HG03280 (cell line): ENCODE results near the gene PRICKLE1.
A peak's percentile ranks its signal among the peaks of the same experiment; 100 is the strongest.

ENCODE experiments used
- ATAC-seq: cut with Tn5 transposase; IDR thresholded peaks from one replicate; pipeline ENCODE4 v1.9.1; 2021; ENCODE audit warnings: mild to moderate bottlenecking, moderate library complexity; ENCODE audit not compliant: unreplicated experiment

The PRICKLE1 gene

DNA sequence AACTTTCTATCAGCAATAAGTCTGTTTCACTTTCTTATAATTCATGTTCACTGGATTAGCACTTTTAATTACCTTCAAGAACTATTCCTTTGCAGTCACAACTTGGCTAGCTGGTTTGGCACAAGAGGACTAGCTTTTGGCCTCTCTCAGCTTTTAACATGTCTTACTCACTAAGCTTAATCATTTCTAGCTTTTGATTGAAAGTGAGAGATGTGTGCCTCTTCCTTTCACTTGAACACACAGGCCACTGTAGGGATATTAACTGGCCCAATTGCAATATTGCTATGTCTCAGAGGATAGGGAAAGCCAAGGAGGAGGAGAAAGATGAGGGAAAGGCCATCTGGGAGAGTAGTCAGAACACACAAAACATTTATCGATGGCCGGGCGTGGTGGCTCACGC is 92.7 kb downstream of the PRICKLE1 start:
- ATAC-seq: no peak

- no peak for ATAC-seq
Measured at GRCh38 chr12:42495244-42495643, 94.3 kb downstream of the PRICKLE1 start.

- ATAC-seq: no peak
Measured at GRCh38 chr12:42492267-42492666, 97.3 kb downstream of the PRICKLE1 start.

DNA sequence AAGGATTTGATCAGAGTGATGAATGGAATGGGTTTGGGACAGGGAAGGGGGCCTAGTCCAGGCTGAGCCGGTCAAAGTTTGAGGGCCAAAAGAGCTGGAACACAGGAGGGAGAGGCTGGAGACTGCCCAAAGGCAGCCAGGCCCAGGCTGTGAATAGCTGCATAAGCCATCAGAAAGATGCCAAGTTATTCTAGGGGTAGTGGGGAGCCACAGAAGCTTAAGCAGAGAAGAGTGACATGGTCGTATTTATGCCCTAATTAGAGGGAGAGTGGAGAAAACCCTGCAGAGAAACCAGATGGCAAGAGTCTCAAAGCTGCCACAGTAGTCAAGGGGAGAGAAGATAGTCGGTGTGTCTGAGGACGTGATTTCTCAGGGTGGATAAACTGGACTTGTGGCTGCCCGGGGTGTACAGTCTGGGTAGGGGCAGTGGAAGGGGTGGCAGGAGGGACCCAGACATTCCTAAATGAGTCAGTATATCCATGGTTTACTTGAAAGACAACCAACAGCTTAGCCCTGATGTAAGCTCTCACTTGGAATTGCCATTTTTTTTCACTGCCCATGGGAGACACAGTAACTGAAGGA is 99.2 kb downstream of the PRICKLE1 start:
- ATAC-seq: no peak

DNA sequence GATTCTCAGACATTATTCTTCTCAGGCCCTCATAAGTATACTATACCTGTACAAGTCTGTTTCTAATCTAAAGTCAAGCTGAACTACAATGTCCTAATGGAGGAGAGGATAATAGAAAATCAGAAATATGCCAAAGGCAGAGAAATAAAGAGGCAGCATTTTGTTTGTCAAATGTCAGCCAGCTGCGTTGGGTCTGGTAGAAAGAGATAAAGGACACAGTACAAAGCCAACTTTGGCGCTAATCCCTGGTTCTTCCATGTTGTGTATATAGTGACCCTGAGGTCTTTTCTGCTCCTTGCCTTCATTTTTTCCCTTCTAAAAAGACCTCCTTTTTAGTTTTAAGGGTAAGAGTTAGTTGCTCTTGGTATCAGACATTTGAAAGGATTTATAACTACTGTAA is 103.1 kb downstream of the PRICKLE1 start:
- ATAC-seq: no peak

DNA sequence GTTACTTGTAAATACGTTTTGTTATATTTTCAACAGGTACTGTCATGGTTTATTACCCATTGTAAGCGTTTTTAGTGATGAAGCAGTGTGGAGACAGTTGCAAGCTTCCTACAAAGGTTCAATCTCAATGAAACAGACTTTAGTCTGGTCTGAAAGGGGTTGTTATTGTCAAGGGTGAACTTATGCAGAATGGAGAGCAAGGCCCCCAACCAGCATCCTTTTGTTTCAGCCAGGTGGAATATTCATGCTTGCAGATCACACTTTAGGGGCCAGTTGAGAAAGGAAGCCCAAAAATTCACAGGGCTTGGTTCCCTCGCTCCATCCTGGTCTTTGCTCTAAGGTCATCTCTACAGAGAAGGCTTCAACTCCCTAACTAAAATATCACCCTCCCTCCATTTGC is 103.7 kb downstream of the PRICKLE1 start:
- no peak for ATAC-seq

- no peak for ATAC-seq
Measured at GRCh38 chr12:42484996-42485395, 104.5 kb downstream of the PRICKLE1 start.

DNA sequence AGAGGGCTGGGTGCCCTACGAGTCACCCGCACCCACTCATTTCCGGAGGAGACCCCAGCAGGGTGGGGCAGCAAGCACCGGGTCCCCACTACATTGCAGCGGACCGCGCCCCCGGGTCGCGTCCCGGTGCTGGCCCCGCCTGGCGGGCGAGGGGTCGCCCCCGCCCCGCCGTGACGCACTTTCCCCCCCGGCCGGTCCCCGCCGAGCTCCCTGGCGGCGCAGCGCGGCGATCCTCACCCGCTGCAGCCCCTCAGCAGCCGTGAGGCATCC is 106.1 kb downstream of the PRICKLE1 start:
- peak; percentile 28 for ATAC-seq

DNA sequence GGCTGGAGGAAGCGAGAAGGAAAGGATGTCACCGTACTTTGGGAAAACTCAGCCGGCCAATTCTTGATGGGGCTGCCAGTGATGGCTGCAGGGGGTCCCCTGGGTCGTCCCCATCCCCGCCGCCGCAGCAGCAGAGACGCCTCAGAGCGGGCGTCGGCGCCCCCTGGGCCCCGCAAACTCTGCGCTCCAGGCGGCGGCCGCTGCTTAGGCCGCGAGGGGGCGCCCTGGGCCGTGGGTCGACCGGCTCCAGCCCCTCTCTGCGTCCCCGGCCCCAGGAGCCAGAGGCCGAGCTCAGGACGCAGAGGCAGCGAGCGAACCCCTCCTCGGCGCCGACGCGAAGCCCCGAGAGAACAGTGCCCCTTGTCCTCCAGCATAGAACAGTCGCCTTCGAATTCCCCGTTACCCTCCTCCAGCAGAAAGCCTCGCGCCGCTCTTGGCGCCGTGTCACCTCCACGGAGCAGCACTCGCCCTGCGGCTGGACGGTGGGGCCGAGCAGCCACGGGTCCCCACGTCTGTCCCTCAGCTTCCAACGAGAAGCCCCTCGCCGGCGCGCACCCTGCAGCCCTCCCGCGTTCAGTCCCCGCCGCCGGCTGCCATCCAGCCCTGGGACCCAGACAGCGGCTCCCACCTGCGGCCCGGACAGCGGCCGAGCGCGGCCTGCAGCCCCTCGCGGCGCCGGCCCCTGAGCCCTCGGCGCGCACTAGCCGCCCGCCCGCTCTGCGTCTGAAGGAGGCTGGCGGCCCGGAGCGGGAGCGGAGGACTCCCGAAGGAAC is 106.6 kb downstream of the PRICKLE1 start:
- peak; percentile 80 for ATAC-seq

- no peak for ATAC-seq
Measured at GRCh38 chr12:42482041-42482747, 107.4 kb downstream of the PRICKLE1 start.

GRCh38 chr12:42481368-42481767 is 108.2 kb downstream of the PRICKLE1 start:
- no peak for ATAC-seq

GRCh38 chr12:42477941-42478340 is 111.6 kb downstream of the PRICKLE1 start:
- no peak for ATAC-seq

DNA sequence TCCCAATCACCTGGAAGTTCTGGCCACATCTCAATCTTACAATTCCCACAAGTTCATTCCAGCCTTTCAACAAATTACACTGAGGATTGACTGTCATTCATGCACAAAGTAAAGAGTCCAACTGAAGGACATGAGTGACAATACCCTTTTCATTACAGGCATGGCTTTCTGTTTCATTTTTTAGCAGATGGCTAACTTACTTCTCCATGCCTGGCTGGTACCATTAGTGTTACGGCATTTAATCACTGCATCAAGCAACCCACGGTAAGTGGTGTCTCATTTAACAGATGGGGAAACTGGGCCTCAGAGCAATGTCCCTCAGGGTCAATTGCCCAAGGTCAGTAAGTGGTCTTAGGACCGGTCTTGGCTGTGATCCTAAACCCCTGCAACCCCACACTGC is 114.4 kb downstream of the PRICKLE1 start:
- peak; percentile 55 for ATAC-seq

DNA sequence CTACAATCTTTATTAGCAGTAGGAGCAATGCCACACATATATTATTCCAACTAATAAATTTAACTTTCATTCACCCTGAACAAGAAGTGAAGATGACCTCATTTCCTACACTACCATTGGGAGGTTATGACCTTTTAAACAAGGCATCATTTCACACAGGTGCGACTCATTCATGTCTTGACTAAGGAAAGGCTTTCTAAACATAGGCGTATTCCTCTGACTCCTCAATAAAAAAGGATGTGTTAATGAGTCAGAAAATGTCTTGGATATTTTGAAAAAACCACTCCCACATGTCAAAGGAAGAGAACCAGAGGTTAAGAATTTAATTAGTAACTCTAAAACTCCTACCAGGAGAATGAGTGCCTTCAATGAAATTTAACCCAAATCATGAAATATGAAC is 115.2 kb downstream of the PRICKLE1 start:
- no peak for ATAC-seq

DNA sequence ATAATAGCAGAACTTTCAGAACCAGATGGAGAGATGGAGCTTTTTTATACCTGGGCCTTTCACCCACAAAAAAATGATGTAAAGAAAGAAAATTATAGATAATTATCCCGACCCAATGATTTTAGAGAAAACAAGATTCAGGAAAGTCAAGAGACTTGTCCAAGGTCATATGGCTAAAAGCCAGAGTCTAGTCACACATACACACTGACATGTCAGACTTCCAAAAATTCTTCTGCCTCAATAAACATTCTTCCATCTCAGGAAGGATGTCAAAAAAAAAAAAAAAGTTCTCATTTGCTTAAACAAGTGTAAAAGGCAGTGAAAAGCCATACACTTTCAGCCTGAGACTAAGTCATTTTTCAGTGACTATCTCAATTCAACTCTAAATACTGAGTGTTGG is 116.0 kb downstream of the PRICKLE1 start:
- no peak for ATAC-seq

DNA sequence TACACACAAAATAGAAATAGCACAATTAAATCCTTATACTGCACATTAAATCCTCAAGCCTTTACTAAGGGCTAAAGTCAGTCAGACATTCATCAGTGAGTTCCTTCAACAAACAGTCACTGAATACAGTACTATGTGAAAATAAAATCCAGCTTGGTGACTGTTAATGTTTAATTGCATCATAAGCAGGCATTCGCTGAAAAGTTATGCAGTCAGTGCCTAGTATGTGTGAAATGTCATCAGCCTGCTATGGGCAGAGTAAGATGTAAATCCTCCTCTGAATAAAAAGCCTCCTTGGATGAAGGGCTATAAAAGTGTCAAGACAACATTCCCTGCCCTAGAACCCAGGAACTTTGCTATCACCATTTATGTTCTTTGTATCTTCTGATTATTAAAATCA is 116.4 kb downstream of the PRICKLE1 start:
- no peak for ATAC-seq

GRCh38 chr12:42472376-42472775 is 117.2 kb downstream of the PRICKLE1 start:
- no peak for ATAC-seq

DNA sequence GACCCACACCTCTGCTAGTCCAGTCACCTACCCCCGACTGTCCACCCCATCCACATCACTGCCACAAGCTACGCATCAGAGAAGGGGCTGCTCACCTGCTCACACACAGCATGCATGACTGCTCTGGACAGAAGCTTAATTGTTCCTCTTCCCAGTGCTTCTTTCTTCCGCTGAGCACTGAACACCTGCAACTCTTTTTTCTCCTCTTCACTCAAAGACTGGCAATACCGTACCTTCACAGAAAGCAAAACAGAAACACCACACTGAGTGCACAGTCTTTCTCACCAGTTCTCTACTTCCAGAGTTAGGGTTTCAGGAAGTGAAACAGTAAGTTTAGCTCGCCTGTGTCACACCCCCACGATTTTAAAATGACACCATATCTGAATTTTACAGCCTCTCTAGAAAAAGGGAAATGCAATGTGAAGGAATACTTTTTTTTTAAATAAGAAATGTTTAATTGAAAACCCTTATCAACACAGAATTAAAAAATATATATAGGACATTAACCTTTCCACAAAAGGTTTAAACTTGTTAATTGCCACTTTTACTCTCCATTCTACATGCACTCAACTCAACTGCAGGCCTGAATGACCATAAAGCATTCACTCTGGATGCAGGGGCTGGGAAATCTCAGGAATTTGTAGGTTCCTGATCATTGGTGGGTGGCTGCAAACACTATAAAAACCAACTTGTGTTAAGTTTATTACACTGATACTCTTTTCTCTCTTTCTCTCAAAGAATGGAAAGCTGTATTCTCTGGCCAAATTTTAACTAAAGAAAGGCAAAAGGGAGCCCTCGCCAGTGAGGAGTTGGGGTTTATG is 120.0 kb downstream of the PRICKLE1 start:
- peak; percentile 98 for ATAC-seq

DNA sequence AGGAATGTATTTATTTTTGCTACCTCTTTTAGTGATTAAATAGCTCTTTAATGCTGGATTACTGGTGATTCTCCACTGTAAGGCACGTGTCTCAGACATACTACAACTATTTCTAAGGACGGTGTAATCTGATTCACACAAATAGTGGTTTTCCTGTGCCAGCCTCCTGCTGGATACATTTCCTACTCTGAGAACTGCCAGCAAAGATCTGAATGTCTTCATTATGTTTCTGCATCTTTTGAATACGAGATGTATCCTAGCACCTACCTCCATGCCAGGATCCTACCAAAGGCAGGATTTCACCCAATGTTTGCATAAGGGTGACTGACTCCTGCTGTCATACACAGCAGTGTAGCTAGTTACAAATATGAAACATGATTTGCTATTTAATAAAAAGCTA is 120.6 kb downstream of the PRICKLE1 start:
- ATAC-seq: no peak

DNA sequence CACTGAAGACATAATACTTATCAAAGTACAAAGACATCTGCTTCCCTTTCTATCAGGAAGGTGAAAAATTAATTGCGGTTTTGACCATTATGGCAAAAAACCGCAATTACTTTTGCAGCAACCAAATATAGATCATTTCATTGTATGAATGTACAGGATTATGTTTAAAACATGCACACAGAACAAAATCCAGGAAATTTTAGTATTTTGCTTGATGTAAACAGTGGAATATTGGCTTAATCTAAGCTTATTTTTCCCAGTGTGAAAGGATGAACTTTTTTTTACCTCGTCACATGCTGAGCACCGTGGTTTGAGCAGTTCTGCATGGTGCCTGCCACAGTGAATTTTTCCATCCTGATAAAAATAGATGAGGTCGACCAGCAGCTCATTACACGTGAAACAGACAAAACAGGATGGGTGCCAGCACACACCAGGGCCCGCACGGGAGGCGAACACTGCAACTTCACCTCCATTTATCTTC is 121.2 kb downstream of the PRICKLE1 start:
- ATAC-seq: no peak

- no peak for ATAC-seq
Measured at GRCh38 chr12:42463671-42464070, 125.9 kb downstream of the PRICKLE1 start.
